GM19025 (cell line): Measurements from ENCODE around the gene PI16.

ENCODE experiments used
- ATAC-seq: cut with Tn5 transposase; IDR thresholded peaks from one replicate; pipeline ENCODE4 v1.9.1; 2021; ENCODE audit warnings: mild to moderate bottlenecking, low read depth, moderate library complexity; ENCODE audit not compliant: unreplicated experiment

PI16 gene

GRCh38 chr6:36997811-36998722, 43.5 kb downstream of the PI16 start:
- no peak for ATAC-seq

GRCh38 chr6:36998723-36999038, 44.1 kb downstream of the PI16 start:
- ATAC-seq: no peak

GRCh38 chr6:36999061-36999750, 44.7 kb downstream of the PI16 start:
- ATAC-seq: no peak

- no peak for ATAC-seq
These were observed 45.2 kb downstream of the PI16 start for GRCh38 chr6:36999751-37000125.

GRCh38 chr6:37004044-37004980, 49.8 kb downstream of the PI16 start:
- ATAC-seq: no peak

- peak; percentile 61 for ATAC-seq
These were observed 50.7 kb downstream of the PI16 start, which contains the start of gene FGD2 for GRCh38 chr6:37005061-37005810. TSS of gene FGD2 (plus strand) at chr6:37005655. CDS start at chr6:37005818, 163 bp downstream.

GRCh38 chr6:37005827-37006567, 51.5 kb downstream of the PI16 start:
- ATAC-seq: peak; percentile 3

GRCh38 chr6:37006793-37007339, 52.3 kb downstream of the PI16 start:
- ATAC-seq: no peak

- peak; percentile 45 for ATAC-seq
These were observed 53.0 kb downstream of the PI16 start for GRCh38 chr6:37007340-37008043.

- no peak for ATAC-seq
These were observed 54.2 kb downstream of the PI16 start for GRCh38 chr6:37008484-37009465.

- ATAC-seq: no peak
These were observed 55.9 kb downstream of the PI16 start for GRCh38 chr6:37010402-37010892.

- no peak for ATAC-seq
These were observed 57.3 kb downstream of the PI16 start for GRCh38 chr6:37011656-37012378.

- no peak for ATAC-seq
These were observed 59.3 kb downstream of the PI16 start for GRCh38 chr6:37013516-37014491.
